TTC549 (cell line): ENCODE results near the gene FARP1.
"Not testable (repeated sequence)": the region's sequence is repeated elsewhere in the genome, so short reads cannot be mapped to it uniquely, and the experiment has no call there.

ENCODE experiments used
- FAIRE-seq: peaks from 2 replicates; lab custom pipeline; 2012; peaks lifted over from hg19 to GRCh38; lab: Jason Lieb, UNC

Gene FARP1

DNA sequence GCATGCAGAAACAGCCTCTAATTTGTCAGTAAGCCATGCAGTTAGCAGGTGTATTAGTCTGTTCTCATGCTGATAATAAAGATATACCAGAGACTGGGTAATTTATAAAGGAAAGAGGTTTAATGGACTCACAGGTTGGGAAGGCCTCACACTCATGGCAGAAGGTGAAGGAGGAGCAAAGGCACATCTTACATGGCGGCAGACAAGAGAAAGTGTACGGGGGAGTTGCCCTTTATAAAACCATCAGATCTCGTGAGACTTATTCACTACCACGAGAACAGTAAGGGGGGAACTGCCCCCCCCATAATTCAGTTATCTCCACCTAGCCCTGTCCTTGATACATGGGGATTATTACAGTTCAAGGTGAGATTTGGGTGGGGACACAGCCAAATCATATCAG, 87.9 kb downstream of the FARP1 start:
- FAIRE-seq = not testable (repeated sequence)

DNA sequence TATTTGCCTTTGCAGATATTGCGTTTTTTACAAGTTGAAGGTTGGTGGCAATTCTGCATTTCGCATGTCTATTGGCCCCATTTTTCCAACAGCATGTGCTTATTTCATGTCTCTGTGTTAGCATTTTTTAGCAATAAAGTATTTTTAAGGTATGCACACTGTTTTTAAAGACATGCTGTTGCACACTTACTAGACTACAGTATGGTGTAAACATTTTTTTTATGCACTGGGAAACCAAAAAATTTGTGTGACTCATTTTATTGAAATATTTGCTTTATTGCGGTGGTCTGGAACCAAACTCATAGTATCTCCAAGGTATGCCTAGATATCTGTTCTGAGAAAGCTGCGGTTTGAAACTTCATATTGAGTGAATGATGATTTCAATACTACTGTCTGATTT, 89.6 kb downstream of the FARP1 start:
- FAIRE-seq = no peak

DNA sequence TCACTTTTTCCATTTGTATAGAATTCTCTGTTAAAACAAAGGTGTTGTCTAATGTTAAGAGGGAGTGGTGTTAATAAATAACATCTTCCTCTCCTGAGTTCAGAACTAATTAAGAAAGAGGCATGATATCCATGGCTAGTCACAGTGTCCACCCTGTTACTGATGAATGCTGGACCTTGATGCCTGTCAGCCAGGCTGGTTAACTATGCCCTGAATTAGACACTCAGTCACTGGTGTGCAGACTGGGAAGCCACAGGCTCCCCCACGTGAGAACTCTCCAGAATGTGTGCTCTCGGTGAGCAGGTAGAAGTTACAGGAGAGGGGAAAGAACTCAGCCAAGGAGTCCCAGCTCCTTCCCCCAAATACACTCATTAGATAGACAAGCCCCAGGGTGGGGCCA, 90.2 kb downstream of the FARP1 start:
- FAIRE-seq = no peak

DNA sequence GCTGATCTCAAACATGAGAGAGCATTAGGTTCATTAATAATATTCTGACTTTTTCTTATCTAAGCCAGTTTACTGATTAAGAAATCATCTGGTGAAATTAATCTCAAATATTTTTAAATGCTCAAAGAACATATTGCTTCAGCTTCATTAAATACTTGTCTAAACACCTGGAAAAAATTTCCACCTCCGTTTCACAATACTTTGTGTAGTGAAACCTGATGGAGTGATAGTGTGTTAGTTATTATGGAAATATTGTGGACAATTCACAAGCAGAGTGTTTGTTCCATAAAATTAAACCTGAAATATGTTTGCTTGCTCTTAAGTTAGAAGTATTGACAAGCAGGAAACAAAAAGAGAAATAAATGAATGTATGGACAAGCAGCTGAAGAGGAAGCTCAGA, 91.5 kb downstream of the FARP1 start:
- no peak for FAIRE-seq

- no peak for FAIRE-seq
These were observed 93.3 kb downstream of the FARP1 start for GRCh38 chr13:98236197-98236596.

GRCh38 chr13:98237331-98237730, 94.4 kb downstream of the FARP1 start:
- no peak for FAIRE-seq

GRCh38 chr13:98239162-98240076, 96.5 kb downstream of the FARP1 start:
- no peak for FAIRE-seq

DNA sequence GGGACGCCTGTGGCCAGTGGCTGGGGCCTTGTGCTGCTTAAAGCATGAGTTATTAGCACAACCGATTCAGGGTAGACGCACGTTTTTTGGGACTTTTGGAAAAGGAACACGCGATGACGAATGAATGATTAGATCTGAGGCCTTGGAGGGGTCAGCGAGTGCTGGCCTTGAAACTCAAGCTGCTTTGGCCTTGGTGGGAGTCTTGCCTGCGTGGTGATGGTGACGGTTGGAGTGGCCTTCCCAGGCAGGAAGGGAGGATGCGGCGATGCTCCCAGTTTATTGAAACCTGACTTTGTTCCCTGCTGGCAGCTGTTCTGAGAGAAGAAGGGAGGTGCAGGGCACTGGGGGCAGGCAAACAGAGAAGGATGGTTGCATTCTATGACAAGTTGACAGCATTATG, 97.2 kb downstream of the FARP1 start:
- FAIRE-seq = no peak

- no peak for FAIRE-seq
These were observed 98.1 kb downstream of the FARP1 start for GRCh38 chr13:98240974-98241373.

GRCh38 chr13:98241976-98242375, 99.1 kb downstream of the FARP1 start:
- no peak for FAIRE-seq

- no peak for FAIRE-seq
These were observed 99.5 kb downstream of the FARP1 start for GRCh38 chr13:98242403-98242802.

- FAIRE-seq = no peak
These were observed 101.0 kb downstream of the FARP1 start for GRCh38 chr13:98243929-98244272.

DNA sequence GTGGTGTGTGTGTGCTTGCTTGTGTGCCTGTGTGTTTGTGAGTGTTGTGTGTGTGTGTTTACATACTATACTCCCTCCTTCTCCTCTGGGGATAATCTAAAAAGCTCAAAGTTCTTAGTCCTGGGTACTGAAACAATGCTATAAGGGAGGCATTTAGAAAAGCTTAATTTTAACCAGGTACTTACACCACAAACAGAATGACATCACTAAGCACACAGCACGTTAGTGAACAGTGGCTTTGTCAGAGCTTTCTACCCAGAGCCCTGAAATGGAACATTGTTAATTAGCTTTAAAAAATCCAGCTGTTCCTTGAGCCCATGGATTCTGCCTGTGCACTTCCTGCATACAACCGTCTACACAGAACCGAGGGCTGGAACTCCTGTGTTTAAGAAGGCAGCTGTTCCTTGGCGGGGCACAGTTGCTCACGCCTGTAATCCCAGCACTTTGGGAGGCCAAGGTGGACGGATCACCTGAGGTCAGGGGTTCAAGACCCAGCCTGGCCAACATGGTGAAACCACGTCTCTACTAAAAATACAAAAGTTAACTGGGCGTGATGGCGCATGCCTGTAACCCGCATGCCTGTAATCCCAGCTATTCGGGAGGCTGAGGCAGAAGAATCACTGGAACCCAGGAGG, 103.8 kb downstream of the FARP1 start:
- FAIRE-seq = no peak

- FAIRE-seq = no peak
These were observed 108.8 kb downstream of the FARP1 start for GRCh38 chr13:98251708-98252107.

GRCh38 chr13:98252931-98253470, 110.1 kb downstream of the FARP1 start:
- FAIRE-seq = no peak

DNA sequence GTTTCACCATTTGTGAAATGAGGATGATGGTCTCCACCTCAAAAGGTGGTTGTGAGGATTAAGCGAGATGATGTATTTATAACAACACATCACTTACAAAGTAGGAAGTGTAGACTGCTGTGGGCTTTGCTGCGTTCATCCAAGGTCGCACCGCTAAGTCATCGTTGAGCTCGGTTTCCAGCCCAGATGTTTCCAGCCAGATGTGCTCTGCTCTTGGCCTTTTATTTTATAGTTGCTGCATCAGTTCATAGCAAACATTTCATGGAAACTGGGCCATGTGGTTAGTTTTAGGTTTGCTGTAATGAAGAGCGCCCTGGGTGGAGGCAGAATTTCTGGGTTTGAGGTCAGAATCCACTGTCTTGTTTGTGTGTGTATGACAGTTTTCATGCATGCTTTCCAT, 110.6 kb downstream of the FARP1 start:
- no peak for FAIRE-seq

GRCh38 chr13:98254513-98254912, 111.6 kb downstream of the FARP1 start:
- FAIRE-seq = no peak

DNA sequence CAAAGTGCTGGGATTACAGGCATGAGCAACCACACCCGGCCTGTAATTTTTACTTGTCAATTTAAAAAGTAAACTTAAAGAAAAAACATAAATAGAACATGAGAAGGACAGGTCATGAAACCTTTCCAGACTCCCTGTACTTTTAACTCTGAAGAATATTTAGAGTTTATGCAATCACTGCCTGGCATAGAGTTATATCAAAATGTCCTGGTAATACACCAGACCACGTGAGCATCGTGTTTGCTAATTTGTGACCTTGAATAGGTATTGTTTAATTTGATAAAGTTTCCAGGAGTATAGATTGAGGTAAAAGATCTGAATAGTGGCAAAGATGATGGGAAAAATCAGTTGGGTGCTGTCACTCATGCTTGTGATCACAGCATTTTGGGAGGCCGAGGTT, 115.3 kb downstream of the FARP1 start:
- no peak for FAIRE-seq

DNA sequence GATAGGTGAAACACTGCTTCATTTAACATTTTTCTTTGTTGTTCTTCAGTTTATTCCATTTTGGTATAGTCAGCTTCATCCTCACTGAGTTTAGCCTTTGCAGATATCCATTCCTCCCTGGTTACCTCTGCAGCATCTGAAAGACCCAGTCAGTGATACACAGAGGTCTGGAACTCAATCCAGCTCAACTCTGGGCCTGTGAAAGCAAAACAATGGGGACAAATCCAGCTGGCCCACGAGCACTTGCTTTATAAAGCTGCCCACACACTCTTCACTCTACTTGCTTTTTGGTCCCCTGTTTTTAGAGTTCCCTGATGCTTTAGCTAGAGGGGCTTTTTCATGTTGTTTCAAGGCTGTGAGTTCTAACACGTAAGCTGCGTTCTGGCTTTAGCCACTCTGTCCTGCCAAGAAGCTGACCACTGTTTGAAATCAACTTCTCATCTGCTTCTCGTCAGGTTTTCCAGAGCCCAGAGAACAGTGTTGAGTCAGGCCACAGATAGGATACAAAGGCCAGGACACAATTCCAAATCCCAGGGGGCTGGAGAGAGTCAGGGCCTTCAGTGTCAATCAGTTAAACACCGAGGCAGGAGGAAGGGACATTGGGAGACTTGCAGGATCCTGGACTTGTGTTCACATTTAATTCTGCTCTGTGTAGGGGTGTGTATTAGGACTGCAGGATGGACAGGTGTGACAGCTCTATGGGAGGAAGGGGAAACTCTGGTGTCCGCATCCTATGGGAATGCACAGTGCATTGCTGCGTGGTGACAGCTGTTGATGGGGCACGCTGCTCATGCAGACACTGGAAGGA, 117.7 kb downstream of the FARP1 start:
- FAIRE-seq = no peak

DNA sequence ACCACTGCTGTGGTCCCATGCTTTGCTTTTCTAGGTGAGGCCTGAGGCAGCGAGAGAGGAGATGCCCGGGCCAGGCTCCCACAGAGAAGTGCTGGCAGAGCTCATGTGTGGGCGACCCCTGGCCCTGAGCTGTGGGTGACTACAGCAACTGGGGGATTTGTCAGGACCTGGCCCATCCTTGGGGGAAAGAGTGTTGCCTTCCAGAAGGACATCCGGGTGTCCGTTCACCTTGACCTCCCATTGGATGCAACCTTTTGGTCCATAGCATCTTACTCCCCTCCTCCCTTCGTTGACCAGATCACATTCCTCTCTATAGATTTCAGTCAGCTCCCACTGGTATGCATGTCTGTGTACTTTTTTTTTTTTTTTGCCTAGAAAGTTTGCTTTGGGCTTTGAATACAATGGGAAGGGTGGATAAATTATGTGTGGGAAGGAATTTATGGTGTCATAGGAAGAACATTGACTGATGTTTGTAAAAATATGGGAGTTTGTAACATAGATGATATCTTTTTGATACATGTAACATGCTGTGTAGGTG, 118.3 kb downstream of the FARP1 start:
- FAIRE-seq = no peak

- no peak for FAIRE-seq
These were observed 119.4 kb downstream of the FARP1 start for GRCh38 chr13:98262292-98262691.

DNA sequence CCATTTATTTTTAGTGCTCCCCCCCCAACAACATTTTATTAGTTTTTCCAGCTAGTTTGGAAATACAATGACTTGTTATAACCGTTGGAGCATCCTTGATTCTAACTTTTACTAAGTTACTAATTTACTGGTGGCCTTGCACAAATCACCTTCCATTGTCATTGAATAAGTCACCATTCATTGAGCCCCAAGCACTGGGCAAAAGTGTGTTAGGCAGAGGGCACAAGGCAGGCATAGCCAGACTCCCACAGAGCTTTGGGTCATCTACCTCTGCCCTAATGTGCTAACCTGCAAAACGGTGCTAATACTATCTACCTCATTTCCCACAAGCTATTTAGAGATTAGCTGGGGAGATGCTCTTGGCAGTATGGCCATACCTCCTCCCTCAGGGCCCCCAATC, 120.9 kb downstream of the FARP1 start:
- no peak for FAIRE-seq

GRCh38 chr13:98264877-98265276, 122.0 kb downstream of the FARP1 start:
- no peak for FAIRE-seq
